Liver (tissue), 9 donors: ENCODE data around the gene EXOC4. TPM values are rescaled to one million over a fixed set of nuclear protein-coding genes. Genes with fewer than 3 reads are reported as not detected.

Experiments used
- DNase-seq: peaks from one replicate; pipeline ENCODE4 v3.0.0-alpha.2; 2017; ENCODE audit warnings: low spot score
- H3K27ac ChIP-seq, 2 donors: one replicate each; pipeline ENCODE4 v1.7.0; 2013; ENCODE audit warnings: inconsistent platforms in 2 of 2, low read length in 2 of 2, control low read depth in 1 of 2, low read depth in 1 of 2, mild to moderate bottlenecking in 1 of 2
- H3K27me3 ChIP-seq, 4 donors: one replicate each; pipeline versions ENCODE4 v1.6.1 to v1.7.0; 2013; ENCODE audit warnings: low read length in 3 of 4, inconsistent platforms in 1 of 4, mild to moderate bottlenecking in 1 of 4, moderate library complexity in 1 of 4; ENCODE audit not compliant: control insufficient read depth in 4 of 4, insufficient read depth in 4 of 4
- H3K36me3 ChIP-seq, 4 donors: one replicate each; pipeline versions ENCODE4 v1.6.1 to v1.7.0; 2013; ENCODE audit warnings: low read length in 3 of 4, mild to moderate bottlenecking in 3 of 4, low read depth in 1 of 4, moderate library complexity in 1 of 4; ENCODE audit not compliant: control insufficient read depth in 4 of 4, insufficient read depth in 3 of 4
- H3K4me1 ChIP-seq, 4 donors: one replicate each; pipeline versions ENCODE4 v1.6.1 to v1.7.0; 2013; ENCODE audit warnings: low read length in 3 of 4, mild to moderate bottlenecking in 3 of 4, moderate library complexity in 1 of 4; ENCODE audit not compliant: control insufficient read depth in 4 of 4, insufficient read depth in 4 of 4
- H3K4me3 ChIP-seq, 3 donors: one replicate each; pipeline versions ENCODE4 v1.6.1 to v1.7.0; 2013; ENCODE audit warnings: low read length in 3 of 3, control low read depth in 1 of 3, low read depth in 1 of 3, mild to moderate bottlenecking in 1 of 3
- H3K9ac ChIP-seq, 2 donors: one replicate each; pipeline ENCODE4 v1.7.0; 2013; ENCODE audit warnings: low read length in 2 of 2, mild to moderate bottlenecking in 2 of 2, moderate library complexity in 2 of 2, control low read depth in 1 of 2, low read depth in 1 of 2
- H3K9me3 ChIP-seq, 4 donors: one replicate each; pipeline versions ENCODE4 v1.6.1 to v1.7.0; 2013; ENCODE audit warnings: low read length in 3 of 4; ENCODE audit not compliant: control insufficient read depth in 4 of 4
- EGR1 ChIP-seq, 2 donors: IDR thresholded peaks; 2 replicates each; pipeline ENCODE4 v1.6.1; 2016 to 2018; ENCODE audit warnings: antibody characterized with exemption in 2 of 2, low read depth in 2 of 2
- FOXA1 ChIP-seq: IDR thresholded peaks from 2 replicates; pipeline ENCODE4 v1.6.1; 2016; ENCODE audit warnings: antibody characterized with exemption
- FOXA2 ChIP-seq: IDR thresholded peaks from 2 replicates; pipeline ENCODE4 v1.6.1; 2016; ENCODE audit warnings: antibody characterized with exemption
- GABPA ChIP-seq, 2 donors: IDR thresholded peaks in 1 of 2; conservative IDR thresholded peaks in 1 of 2; 2 replicates each; pipeline ENCODE4 v1.6.1; 2016; ENCODE audit warnings: antibody characterized with exemption in 2 of 2, mild to moderate bottlenecking in 1 of 2, moderate library complexity in 1 of 2
- HNF4A ChIP-seq, 2 donors: conservative IDR thresholded peaks; 2 replicates each; pipeline ENCODE4 v1.6.1; 2016; ENCODE audit warnings: antibody characterized with exemption in 2 of 2, mild to moderate bottlenecking in 2 of 2
- HNF4G ChIP-seq: IDR thresholded peaks from 2 replicates; pipeline ENCODE4 v1.6.1; 2016; ENCODE audit warnings: antibody characterized with exemption
- JUND ChIP-seq, 2 donors: IDR thresholded peaks; 2 replicates each; pipeline ENCODE4 v1.6.1; 2016; ENCODE audit warnings: antibody characterized with exemption in 2 of 2
- NR2F2 ChIP-seq: IDR thresholded peaks from 2 replicates; pipeline ENCODE4 v1.6.1; 2016; ENCODE audit warnings: antibody characterized with exemption
- RAD21 ChIP-seq, 2 donors: IDR thresholded peaks; 2 replicates each; pipeline ENCODE4 v1.6.1; 2016; ENCODE audit warnings: antibody characterized with exemption in 2 of 2, mild to moderate bottlenecking in 2 of 2
- RXRA ChIP-seq, 2 donors: IDR thresholded peaks; 2 replicates each; pipeline ENCODE4 v1.6.1; 2017 to 2018; ENCODE audit warnings: antibody characterized with exemption in 2 of 2, mild to moderate bottlenecking in 1 of 2
- SP1 ChIP-seq: IDR thresholded peaks from 2 replicates; pipeline ENCODE4 v1.6.1; 2018; ENCODE audit warnings: antibody characterized with exemption, mild to moderate bottlenecking
- TAF1 ChIP-seq: conservative IDR thresholded peaks from 2 replicates; pipeline ENCODE4 v1.6.1; 2016; ENCODE audit warnings: antibody characterized with exemption, mild to moderate bottlenecking
- YY1 ChIP-seq: IDR thresholded peaks from 2 replicates; pipeline ENCODE4 v1.6.1; 2016; ENCODE audit warnings: antibody characterized with exemption, mild to moderate bottlenecking
- WGBS: extraction: QIAGEN DNeasy Blood & Tissue Kit; methylation state at CpG from one replicate; pipeline ENCODE4 v1.1.7; 2013; 5-methylcytosine and 5-hydroxymethylcytosine counted together
- polyA plus RNA-seq, 2 donors: library from polyadenylated mRNA; stranded (reverse) in 1 of 2; unstranded in 1 of 2; fragments of 200-250 nt in 1 of 2; fragments of >200 nt in 1 of 2; fragmentation: Nextera tagmentation in 1 of 2; extraction: Ambion mirVana in 1 of 2; gene quantifications; one replicate each; pipeline versions ENCODE4 v1.2.1 to v1.2.3, GENCODE V29; 2013 to 2015
- total RNA-seq, 2 donors: library from RNA; depleted of rRNA; stranded (reverse); fragments of >200 nt; gene quantifications; one replicate each; pipeline ENCODE4 v1.2.3, GENCODE V29; 2014
- TF ChIP-seq, protein P1 (sequence below): fragments of 150-350 bp; IDR thresholded peaks from 2 replicates; pipeline ENCODE4 v1.5.1; 2017; ENCODE audit warnings: improper control_type of control experiment, low read depth, low read length; ENCODE audit not compliant: missing input control
- TF ChIP-seq, protein P2 (sequence below): IDR thresholded peaks from 2 replicates; pipeline ENCODE4 v1.6.1; 2016; ENCODE audit warnings: antibody characterized with exemption
- TF ChIP-seq, protein P3 (sequence below): IDR thresholded peaks from 2 replicates; pipeline ENCODE4 v1.6.1; 2016; ENCODE audit warnings: antibody characterized with exemption
- TF ChIP-seq, protein P4 (sequence below): IDR thresholded peaks from 2 replicates; pipeline ENCODE4 v1.6.1; 2016; ENCODE audit warnings: antibody characterized with exemption
- donor health status: healthy.
- donor health status: healthy.
- donor health status: healthy.
- donor health status: healthy.
- donor health status: healthy.

The EXOC4 gene
- total and polyA plus RNA-seq, 4 donors, result 9.5 to 55.9 (median 23.6) TPM

DNA sequence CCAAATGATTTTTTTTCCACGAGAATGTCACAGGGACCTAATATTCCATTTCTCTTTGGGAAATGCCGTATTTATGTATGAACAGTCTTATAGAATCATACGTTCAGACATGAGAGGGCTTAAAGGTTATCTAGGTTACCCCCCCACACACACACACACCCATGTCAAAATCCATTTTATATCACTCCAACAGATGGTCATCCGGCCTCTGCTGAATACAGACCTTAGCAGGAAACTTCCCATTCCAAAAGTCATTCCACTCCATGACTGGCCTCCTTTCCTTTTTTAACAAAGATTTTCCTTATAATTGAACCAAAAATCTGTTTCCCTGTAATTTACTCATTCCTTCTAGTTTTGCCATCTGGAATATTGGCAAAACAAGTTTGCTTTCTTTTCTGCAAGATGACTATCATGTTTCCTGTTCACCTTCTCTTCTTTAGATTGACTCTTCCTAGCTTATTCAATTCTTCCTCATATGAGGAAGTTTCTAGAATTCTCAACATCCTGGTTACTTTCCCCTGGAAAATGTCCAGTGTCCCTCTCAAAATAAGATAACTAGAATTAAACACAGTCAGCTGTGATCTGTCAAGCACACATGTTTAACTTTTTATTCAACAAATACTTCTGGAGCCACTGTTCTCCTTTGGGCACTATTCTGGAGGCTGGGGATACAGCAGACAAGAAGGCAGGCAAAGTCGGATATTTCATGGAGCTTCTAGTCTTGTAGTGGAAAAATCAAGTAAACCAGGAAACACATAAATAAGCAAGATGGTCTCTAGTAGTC, 597.8 kb downstream of the EXOC4 start:
- Histone ChIP-seq H3K4me1 (no peaks in the 10 kb centered on the region), H3K27ac (no peak overlapping the region), H3K9ac (no peak overlapping the region), H3K36me3 (peaks cover 0 to 2% (median 0%) of the 10 kb centered on the region in 4 donors), H3K4me3 (no peak overlapping the region), H3K9me3 (no peaks in the 10 kb centered on the region), H3K27me3 (no peaks in the 10 kb centered on the region)
- DNase-seq, result no peak
- WGBS, result 88% methylated on average over 5 of the region's 5 CpGs
- TF ChIP-seq JUND (IDR thresholded peaks at IDR 0.05), result no peak
- TF ChIP-seq, protein P1, sequence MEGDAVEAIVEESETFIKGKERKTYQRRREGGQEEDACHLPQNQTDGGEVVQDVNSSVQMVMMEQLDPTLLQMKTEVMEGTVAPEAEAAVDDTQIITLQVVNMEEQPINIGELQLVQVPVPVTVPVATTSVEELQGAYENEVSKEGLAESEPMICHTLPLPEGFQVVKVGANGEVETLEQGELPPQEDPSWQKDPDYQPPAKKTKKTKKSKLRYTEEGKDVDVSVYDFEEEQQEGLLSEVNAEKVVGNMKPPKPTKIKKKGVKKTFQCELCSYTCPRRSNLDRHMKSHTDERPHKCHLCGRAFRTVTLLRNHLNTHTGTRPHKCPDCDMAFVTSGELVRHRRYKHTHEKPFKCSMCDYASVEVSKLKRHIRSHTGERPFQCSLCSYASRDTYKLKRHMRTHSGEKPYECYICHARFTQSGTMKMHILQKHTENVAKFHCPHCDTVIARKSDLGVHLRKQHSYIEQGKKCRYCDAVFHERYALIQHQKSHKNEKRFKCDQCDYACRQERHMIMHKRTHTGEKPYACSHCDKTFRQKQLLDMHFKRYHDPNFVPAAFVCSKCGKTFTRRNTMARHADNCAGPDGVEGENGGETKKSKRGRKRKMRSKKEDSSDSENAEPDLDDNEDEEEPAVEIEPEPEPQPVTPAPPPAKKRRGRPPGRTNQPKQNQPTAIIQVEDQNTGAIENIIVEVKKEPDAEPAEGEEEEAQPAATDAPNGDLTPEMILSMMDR, result no peak
- TF ChIP-seq HNF4G, result no peak
- TF ChIP-seq TAF1, result no peak
- TF ChIP-seq, protein P2, sequence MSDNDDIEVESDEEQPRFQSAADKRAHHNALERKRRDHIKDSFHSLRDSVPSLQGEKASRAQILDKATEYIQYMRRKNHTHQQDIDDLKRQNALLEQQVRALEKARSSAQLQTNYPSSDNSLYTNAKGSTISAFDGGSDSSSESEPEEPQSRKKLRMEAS, result no peak
- TF ChIP-seq RXRA (IDR thresholded peaks at IDR 0.05), result no peak
- no peak for TF ChIP-seq SP1
- TF ChIP-seq GABPA (IDR thresholded peaks at IDR 0.05 in 1 of 2, conservative IDR thresholded peaks at IDR 0.05 in 1 of 2), result no peak
- TF ChIP-seq FOXA1, result no peak
- TF ChIP-seq NR2F2, result no peak
- TF ChIP-seq FOXA2, result no peak
- TF ChIP-seq HNF4A (conservative IDR thresholded peaks at IDR 0.05), result no peak
- no peak for TF ChIP-seq YY1

DNA sequence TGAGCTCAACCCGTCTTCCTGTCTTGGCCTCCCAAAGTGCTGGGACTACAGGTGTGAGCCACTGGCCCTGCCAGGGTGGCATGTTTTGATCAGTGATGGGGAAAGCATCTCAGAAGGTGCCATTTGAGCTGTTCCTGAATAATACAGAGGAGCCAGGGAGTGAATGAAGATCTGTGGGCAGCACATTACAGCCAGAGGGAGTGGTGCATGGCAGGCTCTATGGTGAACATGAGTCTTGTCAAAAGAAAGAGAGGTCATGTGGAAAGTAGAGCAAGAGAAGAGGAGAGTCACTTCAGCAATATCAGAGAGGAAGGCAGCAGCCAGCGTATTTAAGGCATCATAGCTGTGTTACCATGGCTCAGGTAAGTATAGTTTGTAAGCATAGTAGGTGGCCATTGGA, 598.5 kb downstream of the EXOC4 start:
- 96% methylated on average over 2 of the region's 2 CpGs for WGBS
- H3K27me3 ChIP-seq, result no peaks in the 10 kb centered on the region
- TF ChIP-seq, protein P1, result no peak
- TF ChIP-seq, protein P3, sequence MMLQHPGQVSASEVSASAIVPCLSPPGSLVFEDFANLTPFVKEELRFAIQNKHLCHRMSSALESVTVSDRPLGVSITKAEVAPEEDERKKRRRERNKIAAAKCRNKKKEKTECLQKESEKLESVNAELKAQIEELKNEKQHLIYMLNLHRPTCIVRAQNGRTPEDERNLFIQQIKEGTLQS, result no peak
- no peak for TF ChIP-seq FOXA2
- TF ChIP-seq, protein P4, sequence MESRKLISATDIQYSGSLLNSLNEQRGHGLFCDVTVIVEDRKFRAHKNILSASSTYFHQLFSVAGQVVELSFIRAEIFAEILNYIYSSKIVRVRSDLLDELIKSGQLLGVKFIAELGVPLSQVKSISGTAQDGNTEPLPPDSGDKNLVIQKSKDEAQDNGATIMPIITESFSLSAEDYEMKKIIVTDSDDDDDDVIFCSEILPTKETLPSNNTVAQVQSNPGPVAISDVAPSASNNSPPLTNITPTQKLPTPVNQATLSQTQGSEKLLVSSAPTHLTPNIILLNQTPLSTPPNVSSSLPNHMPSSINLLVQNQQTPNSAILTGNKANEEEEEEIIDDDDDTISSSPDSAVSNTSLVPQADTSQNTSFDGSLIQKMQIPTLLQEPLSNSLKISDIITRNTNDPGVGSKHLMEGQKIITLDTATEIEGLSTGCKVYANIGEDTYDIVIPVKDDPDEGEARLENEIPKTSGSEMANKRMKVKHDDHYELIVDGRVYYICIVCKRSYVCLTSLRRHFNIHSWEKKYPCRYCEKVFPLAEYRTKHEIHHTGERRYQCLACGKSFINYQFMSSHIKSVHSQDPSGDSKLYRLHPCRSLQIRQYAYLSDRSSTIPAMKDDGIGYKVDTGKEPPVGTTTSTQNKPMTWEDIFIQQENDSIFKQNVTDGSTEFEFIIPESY, result no peak
- no peak for TF ChIP-seq TAF1
- no peak for TF ChIP-seq JUND (IDR thresholded peaks at IDR 0.05)
- TF ChIP-seq, protein P2, result no peak
- no peak for TF ChIP-seq YY1
- no peak for TF ChIP-seq NR2F2
- TF ChIP-seq EGR1 (IDR thresholded peaks at IDR 0.05; ENCODE audit: low read depth in 2 of 2), result no peak
- TF ChIP-seq RAD21 (IDR thresholded peaks at IDR 0.05), result no peak
- TF ChIP-seq HNF4A (conservative IDR thresholded peaks at IDR 0.05), result no peak
- H3K4me1 ChIP-seq, result no peaks in the 10 kb centered on the region
- H3K9ac ChIP-seq, result no peak overlapping the region
- H3K36me3 ChIP-seq, result peaks cover 0 to 2% (median 0%) of the 10 kb centered on the region in 4 donors
- DNase-seq, result no peak
- no peaks in the 10 kb centered on the region for H3K9me3 ChIP-seq
- no peak overlapping the region for H3K27ac ChIP-seq
- no peak overlapping the region for H3K4me3 ChIP-seq
